ENCODE data around the gene IFNL2.
"Not testable (repeated sequence)": the region's sequence is repeated elsewhere in the genome, so short reads cannot be mapped to it uniquely, and the experiment has no call there.

Gene IFNL2

DNA sequence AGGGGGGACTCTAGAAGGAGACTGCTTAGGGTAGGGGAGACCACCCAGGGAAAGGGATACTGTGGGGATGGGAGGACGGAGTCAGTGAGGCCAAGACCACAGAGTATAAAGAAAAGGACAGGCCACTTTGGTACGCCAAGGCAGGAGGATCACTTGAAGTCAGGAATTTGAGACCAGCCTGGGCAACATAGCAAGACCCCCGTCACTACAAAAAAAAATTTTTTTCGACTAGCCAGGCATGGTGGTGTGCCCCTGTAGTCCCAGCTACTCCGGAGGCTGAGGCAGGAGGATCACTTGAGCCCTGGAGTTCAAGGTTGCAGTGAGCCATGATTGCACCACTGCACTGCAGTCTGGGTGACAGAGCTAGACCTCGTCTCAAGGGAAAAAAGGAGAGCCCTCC is 30.0 kb upstream of the IFNL2 start:
- H3K27ac ChIP-seq: peak overlapping the region; percentile 42
- TF ChIP-seq ZFX (IDR thresholded peaks at IDR 0.05): no peak
- TF ChIP-seq, protein P1, sequence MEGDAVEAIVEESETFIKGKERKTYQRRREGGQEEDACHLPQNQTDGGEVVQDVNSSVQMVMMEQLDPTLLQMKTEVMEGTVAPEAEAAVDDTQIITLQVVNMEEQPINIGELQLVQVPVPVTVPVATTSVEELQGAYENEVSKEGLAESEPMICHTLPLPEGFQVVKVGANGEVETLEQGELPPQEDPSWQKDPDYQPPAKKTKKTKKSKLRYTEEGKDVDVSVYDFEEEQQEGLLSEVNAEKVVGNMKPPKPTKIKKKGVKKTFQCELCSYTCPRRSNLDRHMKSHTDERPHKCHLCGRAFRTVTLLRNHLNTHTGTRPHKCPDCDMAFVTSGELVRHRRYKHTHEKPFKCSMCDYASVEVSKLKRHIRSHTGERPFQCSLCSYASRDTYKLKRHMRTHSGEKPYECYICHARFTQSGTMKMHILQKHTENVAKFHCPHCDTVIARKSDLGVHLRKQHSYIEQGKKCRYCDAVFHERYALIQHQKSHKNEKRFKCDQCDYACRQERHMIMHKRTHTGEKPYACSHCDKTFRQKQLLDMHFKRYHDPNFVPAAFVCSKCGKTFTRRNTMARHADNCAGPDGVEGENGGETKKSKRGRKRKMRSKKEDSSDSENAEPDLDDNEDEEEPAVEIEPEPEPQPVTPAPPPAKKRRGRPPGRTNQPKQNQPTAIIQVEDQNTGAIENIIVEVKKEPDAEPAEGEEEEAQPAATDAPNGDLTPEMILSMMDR (conservative IDR thresholded peaks at IDR 0.05): no peak

DNA sequence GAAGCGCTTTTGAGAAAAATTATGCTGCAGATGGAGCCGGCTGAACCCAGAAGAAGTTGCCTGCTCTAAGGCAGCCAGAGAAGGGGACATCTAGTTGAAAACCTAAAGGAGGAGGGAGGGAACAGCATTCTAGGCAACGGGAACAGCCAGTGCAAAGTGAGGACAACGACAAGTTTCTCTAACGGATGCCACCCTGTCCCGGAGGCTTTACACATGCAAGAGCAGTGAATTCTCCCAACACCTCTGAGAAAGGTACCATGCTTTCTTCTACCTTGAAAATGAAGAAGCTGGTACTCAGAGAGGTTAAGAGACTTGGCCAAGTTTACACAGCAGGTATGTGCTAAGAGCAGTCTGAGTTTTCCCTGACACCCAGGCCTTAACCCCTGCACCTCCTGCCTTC is 29.3 kb upstream of the IFNL2 start:
- H3K27ac ChIP-seq: no peak overlapping the region
- TF ChIP-seq ZFX (IDR thresholded peaks at IDR 0.05): no peak
- TF ChIP-seq, protein P1 (conservative IDR thresholded peaks at IDR 0.05): no peak

DNA sequence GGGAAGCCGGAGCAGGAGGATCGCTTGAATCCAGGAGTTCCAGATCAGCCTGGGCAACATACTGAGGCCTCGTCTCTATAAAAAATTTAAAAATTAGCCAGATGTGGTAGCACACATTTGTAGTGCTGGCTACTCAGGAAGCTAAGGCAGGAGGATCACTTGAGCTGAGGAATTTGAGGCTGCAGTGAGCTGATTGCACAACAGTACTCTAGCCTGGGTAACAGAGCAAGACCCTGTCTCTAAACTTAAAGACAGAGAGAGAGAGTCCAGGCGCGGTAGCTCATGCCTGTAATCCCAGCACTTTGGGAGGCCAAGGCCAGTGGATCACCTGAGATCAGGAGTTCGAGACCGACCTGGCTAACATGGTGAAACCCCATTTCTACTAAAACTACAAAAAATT is 27.8 kb upstream of the IFNL2 start:
- TF ChIP-seq ZFX (IDR thresholded peaks at IDR 0.05): no peak
- TF ChIP-seq, protein P1 (conservative IDR thresholded peaks at IDR 0.05): no peak

DNA sequence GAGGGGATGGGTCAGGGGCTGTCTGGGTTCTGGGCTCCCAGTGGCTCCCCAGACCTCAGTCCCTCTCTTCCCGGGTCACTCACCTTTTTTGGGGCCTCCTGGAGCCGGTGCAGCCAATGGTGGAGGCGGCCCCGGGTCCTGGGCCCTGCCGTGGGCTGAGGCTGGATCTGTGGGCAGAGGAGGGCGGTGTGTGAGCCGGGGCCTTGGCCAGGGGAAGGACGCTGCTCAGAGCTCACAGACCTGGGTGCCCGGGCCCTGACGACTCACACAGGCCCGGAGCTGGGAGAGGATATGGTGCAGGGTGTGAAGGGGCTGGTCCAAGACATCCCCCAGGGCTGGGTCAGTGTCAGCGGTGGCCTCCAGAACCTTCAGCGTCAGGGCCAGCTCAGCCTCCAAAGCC is 24.5 kb upstream of the IFNL2 start:
- H3K27ac ChIP-seq: not testable (repeated sequence)

More for the DNA sequence above, 27.8 kb upstream of the IFNL2 start:
- H3K27ac ChIP-seq: no peak overlapping the region

DNA sequence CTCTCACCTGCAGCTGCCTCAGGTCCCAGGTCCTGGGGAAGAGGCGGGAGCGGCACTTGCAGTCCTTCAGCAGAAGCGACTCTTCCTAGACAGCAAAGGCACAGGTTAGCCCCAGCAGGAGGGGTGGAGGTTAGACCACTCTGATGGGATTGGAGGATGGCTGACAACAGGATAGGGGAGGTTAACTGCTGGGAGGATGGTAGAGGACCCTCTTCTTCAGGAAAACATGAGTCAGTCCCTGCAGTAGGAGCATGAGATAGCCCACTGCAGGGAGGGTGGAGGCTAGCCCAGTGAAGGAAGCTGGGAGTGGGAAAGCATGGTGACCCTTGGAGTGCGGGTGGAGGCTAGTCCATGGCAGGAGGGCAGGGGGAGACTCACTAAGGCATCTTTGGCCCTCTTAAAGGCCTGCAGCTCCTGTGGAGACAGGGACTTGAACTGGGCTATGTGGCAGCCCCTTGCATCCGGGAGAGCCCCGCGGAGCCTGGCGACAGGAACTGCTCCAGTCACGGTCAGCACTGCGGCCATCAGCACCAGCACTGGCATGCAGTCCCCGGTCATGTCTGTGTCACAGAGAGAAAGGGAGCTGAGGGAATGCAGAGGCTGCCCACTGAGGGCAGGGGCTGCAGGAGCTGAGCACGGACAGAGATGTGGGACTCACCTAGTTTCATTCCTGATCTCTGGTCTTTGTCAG is 23.6 kb upstream of the IFNL2 start, which contains the start of gene IFNL3:
Gene IFNL3 (minus strand): TSS at position 597 of the 691 bp plus-strand sequence. CDS start 39 bp downstream, at position 558.
- not testable (repeated sequence) for H3K27ac ChIP-seq

DNA sequence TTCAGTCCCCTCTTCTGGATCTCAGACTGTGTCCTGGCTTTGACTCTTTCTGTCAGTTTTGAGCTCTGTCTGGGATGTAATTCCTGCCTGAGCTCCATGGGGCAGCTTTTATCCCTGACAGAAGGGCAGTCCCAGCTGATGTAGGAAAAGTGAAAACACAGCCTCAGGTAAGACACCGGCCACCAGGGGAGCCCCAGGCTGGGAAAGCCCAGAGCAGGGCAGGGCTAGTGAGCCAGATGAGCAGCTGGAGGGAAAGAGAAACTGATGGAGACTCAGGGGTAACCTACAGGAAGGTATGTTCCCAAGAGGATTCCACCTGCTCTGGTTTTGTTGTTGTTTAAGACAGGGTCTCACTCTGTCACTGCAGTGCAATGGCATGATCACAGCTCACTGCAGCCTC is 23.0 kb upstream of the IFNL2 start:
- H3K27ac ChIP-seq: not testable (repeated sequence)

DNA sequence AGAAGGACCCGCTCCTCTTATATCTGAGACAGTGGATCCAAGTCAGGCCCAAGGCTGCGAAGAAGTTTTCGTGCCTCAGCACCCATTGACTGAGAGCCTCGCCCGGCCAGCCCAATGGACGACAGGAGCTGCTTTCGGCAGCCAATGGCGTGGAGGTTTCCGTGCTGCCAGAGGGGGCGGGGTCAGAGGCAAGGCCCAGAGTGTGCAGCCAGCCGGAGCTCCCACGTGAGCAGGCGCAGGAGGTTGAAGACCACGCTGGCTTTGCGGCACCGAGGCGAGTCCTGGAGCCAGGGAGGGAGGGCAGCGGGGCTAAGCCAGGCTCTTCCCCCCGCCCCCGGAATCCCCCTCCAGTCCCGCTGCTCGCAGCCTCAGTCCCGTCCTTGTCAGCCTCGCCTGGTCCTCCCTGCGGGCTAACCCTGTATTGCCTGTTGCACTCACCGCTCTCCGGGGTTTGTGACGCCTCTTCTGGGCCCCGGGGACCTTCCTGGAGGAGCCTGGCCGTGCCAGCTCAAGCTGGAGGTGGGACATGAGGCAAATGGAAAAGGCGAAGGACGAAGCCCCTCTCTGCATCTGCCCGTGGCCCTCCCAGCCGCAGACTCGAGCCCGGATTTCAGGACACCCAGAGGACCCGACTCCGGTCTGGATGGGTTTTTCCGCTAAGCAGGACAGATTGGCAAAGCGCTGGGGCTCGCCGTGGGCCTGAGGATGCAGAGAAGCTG is 21.1 kb upstream of the IFNL2 start:
- TF ChIP-seq, protein P1 (conservative IDR thresholded peaks at IDR 0.05): no peak
- TF ChIP-seq ZFX (IDR thresholded peaks at IDR 0.05): no peak

DNA sequence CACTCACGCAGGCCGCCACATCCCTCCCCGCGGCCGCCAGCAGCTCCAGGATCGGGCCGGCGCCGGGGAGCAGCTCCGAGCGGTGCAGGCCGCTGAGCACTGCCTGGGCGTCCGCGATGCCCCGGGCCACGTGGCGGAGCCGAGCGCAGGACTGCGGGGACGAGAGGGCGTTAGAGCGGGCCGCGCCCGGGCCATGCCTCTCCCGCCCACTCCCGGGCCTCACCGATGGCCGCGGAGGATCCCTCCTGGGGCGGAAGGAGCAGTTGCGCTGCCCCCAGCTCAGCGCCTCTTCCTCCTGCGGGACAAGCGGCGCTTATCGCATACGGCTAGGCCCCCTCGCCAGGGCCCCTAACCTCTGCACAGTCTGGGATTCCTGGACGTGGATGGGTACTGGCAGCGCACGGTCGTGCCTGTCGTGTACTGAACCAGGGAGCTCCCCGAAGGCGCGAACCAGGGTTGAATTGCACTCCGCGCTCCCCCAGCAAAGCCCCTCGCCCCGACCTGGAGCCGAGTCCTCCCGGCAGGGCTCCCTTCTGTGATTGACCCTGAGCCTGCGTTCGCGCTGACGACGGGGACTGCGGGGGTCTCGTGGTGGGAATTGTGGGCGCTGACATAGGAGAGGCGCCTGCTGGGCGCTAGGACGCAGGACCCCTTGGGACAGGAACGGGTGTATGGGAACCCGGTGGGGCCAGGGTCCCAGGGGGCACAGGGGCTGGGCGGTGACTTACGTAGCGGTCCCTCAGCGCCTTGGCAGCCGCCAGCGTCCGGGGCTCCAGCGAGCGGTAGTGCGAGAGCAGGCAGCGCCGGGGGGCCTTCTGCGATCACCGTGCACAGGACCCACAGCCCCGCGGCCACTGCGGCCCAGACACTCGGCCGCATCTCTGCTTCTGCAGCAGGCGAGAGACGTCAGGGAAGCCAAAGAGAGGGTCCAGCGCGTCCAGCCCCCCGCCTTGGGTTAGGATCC is 20.2 kb upstream of the IFNL2 start:
- no peak overlapping the region for H3K27ac ChIP-seq
- TF ChIP-seq, protein P1 (conservative IDR thresholded peaks at IDR 0.05): no peak
- TF ChIP-seq ZFX (IDR thresholded peaks at IDR 0.05): no peak

More for the DNA sequence above, 21.1 kb upstream of the IFNL2 start:
- no peak overlapping the region for H3K27ac ChIP-seq

All from C4-2B (cell line).